GM18867 (cell line): ENCODE measurements around the gene LST1.
A peak's percentile ranks its signal among the peaks of the same experiment; 100 is the strongest.

ENCODE experiments used
- ATAC-seq: cut with Tn5 transposase; IDR thresholded peaks from one replicate; pipeline ENCODE4 v1.9.1; 2021; ENCODE audit warnings: mild to moderate bottlenecking, moderate library complexity; ENCODE audit not compliant: unreplicated experiment

The LST1 gene

GRCh38 chr6:31559958-31560696, 25.9 kb upstream of the LST1 start:
- peak; percentile 64 for ATAC-seq

- ATAC-seq, result no peak
Measured at GRCh38 chr6:31560697-31561058, 25.4 kb upstream of the LST1 start.

- no peak for ATAC-seq
Measured at GRCh38 chr6:31567531-31568370, 18.3 kb upstream of the LST1 start.

GRCh38 chr6:31568537-31568961, 17.5 kb upstream of the LST1 start:
- ATAC-seq, result peak; percentile 71

GRCh38 chr6:31569861-31570536, 16.1 kb upstream of the LST1 start:
- no peak for ATAC-seq

GRCh38 chr6:31572041-31572911, 13.8 kb upstream of the LST1 start, which contains the start of gene LTA:
Gene LTA, plus strand, starts transcription at chr6:31572289. Its CDS starts 454 bp downstream, at chr6:31572743.
- peak; percentile 37 for ATAC-seq

- no peak for ATAC-seq
Measured at GRCh38 chr6:31573239-31574105, 12.6 kb upstream of the LST1 start.

GRCh38 chr6:31574106-31575061, 11.7 kb upstream of the LST1 start:
- ATAC-seq, result no peak

GRCh38 chr6:31575335-31575901, 10.7 kb upstream of the LST1 start, which contains the start of gene TNF:
Gene TNF, plus strand, starts transcription at chr6:31575565. Its CDS starts 177 bp downstream, at chr6:31575742.
- ATAC-seq, result no peak

- ATAC-seq, result no peak
Measured at GRCh38 chr6:31575952-31576685, 10.0 kb upstream of the LST1 start.

- ATAC-seq, result no peak
Measured at GRCh38 chr6:31576897-31577578, 9.0 kb upstream of the LST1 start.

- no peak for ATAC-seq
Measured at GRCh38 chr6:31577579-31577966, 8.5 kb upstream of the LST1 start.

GRCh38 chr6:31578184-31579118, 7.6 kb upstream of the LST1 start:
- ATAC-seq, result no peak

- ATAC-seq, result no peak
Measured at GRCh38 chr6:31579119-31579505, 7.0 kb upstream of the LST1 start.

- ATAC-seq, result no peak
Measured at GRCh38 chr6:31579546-31580437, 6.3 kb upstream of the LST1 start.
